Epidermal melanocyte (primary cell): ENCODE data around the gene SORBS2.

ENCODE experiments used
- DNase-seq: peaks from one replicate; pipeline ENCODE4 v3.0.0; 2011; ENCODE audit warnings: low spot score; ENCODE audit not compliant: insufficient read length

Gene SORBS2

DNA sequence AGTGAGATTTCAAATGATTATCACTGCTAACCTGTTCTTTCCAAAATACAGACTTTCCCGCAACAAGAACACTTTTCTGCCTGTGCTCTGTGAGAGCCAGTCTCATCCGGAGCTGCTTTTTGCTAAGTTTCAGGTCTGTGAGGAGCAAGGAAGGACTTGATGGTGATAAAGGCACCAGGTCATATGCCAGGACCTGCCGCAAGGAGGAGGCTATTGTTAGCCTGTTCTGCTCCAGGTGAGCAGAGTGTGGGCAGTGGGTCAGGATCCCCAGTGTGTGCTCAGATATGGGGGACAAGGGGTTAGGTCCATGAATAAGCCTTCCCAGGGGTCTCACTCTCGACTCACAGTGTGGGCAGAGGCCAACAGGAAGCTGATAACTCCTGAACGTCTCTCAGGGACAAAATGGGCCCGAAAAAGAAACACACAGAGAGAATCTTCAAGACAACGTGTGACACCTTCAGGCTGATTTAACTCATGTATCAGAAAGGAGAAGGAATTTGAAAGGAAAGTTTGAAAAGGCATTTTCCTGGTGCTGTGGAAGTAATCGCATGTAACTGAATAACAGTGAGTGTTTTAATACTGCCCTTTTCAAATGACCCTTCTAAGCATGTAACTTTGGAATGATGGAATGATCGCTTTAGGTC lies 219.0 kb downstream of the SORBS2 start:
- no peak for DNase-seq

DNA sequence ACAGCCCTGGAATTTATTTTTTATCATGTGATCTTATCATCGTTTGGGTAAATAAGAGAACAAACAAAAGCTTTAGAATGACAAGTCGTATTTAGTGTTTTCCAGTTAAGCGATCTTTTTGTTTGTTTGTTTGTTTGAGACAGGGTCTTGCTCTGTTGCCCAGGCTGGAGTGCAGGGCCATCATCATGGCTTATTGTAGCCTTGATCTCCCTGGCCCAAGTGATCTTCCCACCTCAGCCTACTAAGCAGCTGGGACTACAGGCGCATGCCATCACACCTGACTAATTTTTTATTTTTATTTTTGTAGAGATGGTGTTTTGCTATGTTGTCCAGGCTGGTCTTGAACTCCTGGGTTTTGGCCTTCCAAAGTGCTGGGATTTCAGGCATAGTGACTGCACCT lies 219.6 kb downstream of the SORBS2 start:
- DNase-seq = no peak

DNA sequence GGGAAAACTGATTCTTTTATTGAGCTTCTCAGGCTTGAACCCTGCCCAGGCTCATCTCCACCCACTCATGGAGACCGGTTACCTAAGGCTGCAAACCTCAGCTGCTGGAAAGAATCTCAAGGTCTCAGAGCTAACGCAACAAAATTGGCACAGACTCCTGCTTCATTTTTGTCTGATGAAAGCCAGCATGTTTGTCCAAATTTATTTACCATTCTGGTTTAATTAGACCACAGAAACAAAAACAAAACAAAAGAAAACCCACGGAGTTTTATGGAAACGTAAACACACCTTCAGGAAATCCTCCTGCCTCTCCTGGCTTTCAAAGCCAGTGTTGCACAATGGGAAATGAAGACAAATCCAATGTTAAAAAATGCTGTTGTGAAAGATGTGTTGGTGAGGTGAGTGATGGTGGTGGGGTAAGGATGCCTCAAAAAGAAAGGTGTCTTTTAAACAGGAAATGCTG lies 220.3 kb downstream of the SORBS2 start:
- DNase-seq = no peak

DNA sequence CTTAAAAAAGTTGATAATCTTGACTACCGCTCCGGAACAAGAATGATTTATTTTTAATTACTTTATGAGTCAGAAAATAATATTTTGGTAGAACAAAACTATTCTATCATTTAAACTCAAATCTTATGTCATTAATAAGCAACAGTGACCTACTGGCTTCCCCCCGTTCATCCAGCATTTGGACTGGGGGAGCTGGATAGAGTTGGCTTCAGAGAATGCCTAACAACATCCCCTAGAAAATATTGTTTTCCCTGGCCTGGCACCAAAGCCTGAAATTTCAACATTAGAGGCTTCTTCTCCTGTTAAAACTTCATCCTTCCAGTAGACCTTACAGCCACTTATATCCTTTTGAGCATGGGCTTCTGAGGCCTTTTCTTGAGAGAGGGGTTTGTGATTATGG lies 221.0 kb downstream of the SORBS2 start:
- no peak for DNase-seq

DNA sequence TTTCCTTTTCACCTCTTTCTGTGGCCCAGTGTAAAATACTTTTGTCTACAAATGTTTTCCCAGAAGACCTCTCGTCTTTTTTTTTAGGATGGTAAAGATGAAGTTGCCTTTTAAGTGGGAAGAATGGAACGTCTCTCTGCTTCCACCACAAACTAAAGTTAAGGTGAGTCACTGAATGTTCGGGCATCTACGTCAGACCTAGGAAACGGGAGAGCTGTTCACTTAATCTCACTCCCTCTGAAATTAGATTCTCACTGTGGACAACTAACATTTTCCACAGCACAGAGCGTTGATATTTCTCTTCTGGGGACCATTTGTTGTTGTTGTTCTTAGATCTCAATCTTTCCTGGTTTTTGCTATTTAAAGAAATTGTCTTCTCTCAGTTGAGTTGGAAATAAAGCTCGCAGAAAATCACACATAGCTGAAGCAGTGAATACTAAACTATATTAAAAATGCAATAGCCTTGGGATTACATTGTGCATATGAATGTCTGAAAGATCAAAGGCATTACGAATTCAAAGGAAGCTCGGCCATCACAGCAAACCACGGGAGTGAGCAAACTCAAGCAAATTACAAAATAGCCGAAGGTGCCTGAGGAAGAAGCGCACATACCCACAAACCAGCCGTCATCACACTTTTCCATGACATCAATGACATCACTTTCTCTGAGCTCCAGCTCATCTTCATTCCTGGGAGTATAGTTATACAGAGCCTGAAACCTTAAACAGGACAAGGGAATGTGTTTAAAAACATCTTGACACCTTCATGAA lies 222.7 kb downstream of the SORBS2 start:
- DNase-seq = no peak

DNA sequence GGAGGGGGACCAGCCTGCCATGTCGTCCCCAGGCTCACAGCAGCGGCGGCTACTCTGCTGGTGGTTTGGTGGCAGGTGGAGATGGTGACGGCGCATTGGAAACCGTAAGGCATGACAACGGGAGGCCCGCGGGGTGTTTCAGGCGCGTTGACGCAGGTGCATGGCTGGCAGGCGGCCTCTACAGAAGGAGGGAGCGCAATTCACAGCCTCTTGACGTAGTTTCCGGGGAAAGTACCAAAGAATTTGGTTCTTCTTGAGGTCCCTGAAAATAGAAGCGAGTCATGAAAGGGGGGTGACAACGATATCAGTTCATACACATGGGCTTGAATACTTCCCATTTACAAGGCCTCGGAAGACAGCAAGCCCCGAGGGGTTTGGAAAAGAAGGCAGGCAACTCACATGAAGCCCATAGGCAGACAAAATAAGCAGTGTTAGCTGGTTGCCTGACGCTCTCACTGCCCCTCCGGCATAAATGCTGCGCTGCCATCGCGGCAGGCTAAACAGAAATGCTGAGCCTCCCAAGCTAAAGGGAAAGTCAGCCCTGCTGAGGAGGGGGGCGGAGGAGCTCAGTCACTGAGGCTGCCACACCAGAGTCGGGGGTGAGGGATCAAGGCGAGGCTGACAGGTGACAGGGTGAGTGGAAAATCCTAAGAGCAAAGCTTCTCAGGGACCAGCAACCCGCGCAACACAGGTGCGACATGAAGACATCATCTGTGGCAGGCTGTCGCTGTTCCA lies 224.4 kb downstream of the SORBS2 start:
- DNase-seq = peak; percentile 51

DNA sequence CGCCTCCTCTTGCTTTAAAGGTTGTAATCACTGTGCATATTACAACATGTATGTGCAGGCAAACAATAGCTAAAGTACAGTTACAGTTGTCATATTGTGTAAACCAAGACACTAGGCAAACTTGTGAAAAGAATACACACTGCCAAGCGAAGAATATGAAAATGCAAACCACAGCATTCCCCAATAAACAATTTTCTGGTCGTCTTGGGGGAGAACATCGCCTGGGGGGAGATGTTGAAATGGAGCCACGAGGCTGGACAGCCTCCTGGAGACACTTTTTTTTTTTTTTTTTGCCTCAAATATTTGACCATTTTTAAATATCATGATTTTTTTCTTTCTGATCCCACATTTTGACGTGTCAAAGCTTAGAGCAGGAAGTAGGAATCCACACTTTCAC lies 225.0 kb downstream of the SORBS2 start:
- no peak for DNase-seq

DNA sequence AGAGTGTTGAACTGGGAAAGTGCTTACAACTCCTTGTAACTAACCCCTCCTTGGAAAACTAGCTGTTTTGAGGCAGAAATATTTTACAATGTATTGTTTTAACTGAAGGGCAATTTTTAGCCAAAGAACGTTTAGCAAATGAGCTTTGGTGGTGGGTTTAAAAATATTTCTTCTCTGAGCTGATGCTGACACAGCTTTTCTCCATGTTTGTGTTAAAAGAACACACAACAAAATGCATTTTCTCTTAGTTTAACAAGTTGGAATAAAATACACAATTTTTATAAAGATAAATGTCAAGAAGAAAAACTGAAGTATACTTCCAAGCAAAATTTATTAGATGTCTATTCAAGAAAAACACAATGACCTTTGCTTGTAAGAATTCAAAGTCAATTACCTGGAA lies 226.8 kb downstream of the SORBS2 start:
- DNase-seq = no peak

DNA sequence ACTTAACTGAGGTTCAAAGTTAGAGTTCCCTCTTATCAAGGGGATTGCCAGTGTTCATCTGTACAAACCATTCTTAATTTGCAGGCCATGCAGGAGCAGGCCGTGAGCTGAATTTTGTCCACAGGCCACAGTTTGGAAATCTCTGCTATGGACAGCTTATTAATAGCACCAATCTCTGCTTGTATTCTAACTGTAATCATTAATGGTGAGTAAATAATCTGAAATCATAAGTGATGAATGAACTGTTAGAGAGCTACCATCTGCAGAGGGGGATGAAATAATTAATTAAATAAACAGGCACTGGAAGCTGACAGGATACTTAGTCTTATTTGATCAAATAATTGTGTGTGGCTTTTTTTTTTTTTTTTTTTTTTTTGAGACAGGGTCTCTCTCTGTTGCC lies 228.2 kb downstream of the SORBS2 start:
- DNase-seq = no peak

DNA sequence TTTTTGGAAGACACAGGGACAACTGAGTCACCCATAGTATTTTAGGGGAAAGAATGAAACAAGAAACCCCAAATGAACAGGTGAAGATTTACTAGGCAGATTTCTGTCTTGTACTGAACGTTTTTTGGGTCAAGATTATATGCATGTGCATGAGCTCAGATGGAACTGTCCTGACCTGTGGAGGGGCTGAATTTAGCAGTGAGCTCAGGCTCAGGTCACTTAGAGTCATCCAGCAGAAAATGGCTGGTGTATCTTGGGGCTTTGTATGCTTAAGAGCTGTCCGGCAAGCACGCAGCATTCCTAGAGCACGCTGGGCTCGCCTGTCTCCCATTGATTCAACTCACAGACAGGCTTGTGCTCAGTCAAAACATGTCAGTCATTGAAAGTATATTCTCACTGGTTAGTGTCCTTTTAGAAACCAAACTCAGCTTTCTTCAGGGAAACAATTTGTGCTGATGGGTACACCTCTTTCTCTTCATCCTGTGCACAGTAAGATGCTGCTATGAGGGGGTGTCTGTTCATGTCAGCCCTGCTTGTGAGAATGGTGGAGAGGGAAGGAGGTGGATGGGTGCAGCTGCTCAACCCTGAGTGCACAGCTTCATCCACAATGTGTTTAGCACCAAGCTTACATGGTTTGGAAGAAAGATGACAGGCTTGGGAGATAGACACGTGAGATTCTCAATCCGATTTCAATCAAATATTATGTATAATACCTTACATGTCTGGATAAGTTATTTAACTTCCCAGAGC lies 229.2 kb downstream of the SORBS2 start:
- no peak for DNase-seq

DNA sequence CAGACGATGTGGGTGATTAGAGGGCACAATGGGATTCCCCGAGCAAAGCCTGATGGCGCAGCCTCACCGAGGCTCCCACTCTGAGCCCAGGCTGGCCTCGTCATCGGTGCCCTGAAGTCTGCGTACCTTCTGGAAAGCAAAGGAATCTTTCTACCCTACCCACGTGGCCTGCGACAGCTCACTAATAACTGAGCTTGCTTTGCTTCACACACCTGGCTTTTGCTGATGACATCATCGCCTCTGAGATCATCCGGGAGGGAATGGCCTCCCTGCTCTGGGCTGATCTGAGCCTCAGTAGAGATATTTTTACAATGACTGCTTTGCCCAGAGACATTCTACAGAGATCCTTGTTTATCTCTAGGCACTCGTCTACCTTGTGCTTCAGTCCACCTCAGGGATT lies 231.3 kb downstream of the SORBS2 start:
- DNase-seq = no peak

DNA sequence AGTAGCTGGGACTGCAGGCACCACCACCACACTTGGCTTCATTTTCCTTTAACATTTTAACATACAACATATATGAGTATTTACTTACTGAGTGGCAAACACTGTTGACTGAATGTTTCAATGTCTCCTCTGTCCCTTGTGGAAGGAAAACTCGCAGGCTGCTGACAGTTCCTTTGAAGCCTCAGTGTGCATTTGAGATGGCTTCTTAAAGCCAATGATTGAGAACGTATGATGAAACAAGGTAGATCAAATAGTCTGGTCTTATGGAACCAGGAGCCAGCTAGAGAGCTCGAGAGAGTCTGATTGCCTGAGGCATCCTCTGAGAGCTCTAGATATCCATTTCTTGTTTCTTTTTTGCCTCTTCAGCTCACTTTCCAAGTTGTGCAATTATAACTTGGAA lies 233.7 kb downstream of the SORBS2 start:
- DNase-seq = no peak

DNA sequence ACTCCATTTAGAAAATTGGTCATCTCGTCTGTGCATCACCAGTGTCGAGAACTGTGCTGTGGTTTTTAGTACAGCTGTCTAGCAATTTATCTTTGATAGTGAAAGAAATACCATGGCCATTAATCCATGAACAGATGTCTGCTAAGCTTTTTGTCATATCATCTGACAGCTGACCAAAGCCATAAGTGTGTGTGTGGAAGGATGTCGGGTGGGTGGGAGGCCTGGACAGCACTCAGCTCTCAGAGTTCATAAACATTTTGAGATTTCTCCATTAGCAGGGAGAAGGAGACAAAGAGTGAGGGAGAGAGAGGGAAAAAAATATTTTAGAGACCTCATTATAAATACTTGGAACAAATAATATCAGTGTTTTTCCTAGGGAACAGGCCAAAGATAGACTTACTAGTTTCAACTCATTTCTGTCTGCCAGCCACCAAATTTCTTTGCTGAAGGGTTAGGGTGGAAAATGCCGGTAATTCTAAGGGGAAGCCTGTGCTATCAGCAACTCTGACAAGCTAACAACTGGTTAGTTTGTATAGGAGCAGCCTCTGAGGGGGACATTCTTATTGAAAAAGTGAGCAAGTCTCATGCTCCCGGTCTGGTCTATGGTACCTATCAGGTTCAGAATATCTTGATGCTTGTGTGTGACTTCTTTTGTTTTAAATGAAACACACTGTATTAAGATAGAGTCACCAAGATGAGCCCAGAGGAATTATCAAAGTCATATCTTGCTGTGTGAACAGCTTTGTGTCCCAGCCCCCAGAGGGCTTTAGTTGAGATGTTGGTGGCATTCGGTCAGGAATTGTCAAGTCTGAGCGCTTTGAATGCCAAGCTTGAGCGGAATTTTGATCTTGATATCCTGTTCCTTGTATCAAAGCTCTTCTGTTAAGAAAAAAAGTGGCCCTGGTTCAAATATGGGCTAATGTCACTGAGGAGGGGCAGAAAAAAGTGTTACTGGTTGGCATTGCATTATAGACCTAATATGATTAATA lies 234.7 kb downstream of the SORBS2 start:
- DNase-seq = no peak

DNA sequence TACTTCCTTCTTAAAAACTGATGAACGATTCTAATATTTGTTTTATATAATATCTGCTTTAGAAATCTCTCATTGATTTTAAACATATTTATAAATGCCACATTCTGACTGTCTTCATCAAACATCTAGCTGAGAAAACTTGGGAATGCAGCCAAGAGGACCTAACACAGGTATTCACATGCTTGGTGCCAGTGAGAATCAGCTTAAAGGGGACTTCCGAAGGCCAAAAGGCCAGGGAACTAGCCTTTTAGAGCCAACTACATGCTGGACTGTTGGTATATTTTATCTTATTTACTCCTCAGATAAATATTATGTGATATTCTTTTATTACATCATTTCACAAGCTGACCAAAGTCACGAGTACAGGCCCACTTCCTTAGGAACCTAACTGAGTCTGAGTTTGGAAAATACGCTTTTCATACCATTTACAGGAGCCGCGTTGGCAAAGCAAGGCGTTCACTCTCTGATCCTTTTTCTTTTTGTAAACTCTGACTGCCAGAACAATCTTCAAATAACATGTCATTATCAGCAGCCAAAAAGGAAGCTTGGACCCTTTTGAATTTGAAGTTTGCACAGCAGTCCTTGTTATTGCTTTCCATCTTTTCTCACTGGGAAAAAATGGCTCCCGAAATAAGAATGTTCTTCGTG lies 235.6 kb downstream of the SORBS2 start:
- DNase-seq = no peak

DNA sequence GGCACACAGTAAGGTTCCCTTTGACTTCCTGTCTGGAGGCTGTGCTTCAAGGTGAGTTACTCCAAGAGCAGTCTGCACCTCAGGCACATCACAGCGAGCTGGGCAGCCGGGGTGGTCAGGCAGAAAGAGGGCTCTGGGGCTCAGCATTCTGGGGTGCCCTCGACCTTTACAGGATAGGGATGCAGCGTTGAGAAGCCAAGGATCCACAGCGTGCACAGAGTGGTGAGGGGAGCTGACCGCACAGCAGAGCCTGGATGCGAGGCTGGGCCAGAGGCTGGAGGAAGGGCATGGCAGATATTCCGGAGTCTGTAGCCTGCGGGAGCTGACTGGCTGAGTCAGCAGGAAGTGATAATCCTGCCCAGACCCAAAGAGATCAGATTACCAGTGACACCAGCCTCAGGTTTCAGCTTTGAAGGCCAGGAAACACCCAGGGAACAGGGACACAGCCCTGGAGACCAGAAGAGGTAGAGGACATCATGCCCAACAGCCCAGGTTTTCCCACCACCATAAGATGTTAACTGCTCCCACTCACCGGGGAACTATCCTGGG lies 238.3 kb downstream of the SORBS2 start:
- no peak for DNase-seq

DNA sequence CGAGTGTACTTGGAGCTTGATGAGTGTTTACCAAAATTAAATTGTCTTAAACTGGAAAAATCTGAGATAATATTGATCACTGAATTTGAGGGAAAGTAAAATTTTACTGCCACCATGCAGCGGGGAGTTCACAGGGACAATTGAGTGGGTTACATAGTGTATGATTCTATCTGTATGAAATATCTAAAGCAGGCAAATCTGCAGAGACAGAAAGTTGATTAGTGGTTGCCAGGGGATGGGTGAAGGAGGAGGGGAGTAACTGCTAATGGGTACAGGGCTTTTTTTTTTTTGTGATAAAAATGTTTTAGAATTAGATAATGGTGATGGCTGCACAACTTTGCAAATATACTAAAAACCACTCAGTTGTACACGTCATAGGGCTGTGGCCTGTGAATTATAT lies 241.3 kb downstream of the SORBS2 start:
- no peak for DNase-seq

DNA sequence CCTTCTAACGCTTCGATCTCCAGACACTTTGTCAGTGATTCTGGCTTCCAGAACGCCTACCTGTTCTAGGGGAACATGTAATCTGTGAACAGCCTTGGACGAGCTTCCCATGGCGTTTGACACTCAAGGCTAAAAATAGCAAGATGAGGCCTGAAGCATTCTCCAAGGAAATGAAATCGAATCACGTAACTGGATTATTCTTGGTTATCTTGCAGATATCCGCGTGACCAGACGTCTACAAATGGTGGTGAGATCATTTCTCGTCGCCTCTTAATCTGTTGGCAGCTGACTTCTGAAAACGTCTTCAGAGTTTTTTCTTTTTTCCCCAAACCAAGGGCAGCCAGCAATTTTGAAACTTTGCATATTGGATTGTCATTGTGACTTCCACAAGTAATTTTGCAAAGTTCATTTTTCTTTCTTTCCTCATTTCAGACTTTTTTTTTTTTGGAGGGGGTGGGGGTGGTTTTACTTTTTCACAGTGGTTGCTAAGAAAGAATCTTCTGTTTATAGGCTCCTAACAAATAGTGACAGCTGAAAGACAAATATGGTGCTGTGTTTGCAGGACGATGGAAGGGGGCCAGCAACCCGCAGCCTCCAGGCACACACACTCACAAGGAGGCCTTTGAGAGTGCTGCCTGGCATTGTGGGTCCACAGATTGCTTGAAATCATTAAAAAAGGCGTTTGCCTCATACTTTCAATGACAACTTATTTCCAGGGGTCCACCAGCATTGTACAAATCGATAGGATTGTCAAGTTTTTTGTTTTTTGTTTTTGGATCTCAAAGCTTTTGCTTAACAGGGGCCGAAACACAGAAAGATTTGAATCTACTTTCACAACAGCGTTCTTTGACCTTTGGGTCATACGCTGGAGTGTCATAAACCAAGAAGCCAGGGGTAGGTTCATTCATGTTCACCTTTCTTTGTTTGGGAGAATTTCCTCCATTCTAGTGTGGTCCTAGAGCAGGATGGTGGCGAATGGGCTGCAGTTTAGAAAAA lies 244.3 kb downstream of the SORBS2 start:
- DNase-seq = peak; percentile 49

DNA sequence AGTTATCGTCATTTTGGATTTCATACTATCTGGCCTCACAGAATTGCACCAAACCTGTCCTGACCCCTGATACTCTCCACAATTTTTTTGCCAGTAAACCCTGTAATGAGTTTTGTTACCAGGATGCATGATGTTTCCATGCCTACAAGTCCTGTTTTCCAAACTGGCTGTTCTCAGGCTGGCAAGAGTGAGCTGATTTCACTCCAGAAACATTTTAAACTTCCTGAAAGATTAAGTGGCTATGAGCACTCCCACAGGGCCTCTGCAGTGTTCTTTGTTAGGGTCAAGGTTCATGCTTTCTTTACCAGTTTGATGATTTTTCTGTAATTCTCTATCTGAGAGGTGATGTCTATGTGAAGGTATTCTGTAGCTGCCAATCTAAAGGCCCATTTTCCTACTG lies 245.0 kb downstream of the SORBS2 start:
- no peak for DNase-seq
